GM19324 (cell line): ENCODE results near the gene PTH2.

Experiments used
- ATAC-seq: cut with Tn5 transposase; IDR thresholded peaks from one replicate; pipeline ENCODE4 v1.9.1; 2021; ENCODE audit warnings: mild to moderate bottlenecking, moderate library complexity; ENCODE audit not compliant: unreplicated experiment, low FRiP score

Gene PTH2

GRCh38 chr19:49432141-49433073, 9.2 kb upstream of the PTH2 start:
- ATAC-seq, result no peak

GRCh38 chr19:49431330-49431749, 8.1 kb upstream of the PTH2 start:
- no peak for ATAC-seq

GRCh38 chr19:49430678-49431329, 7.6 kb upstream of the PTH2 start:
- no peak for ATAC-seq

GRCh38 chr19:49430172-49430677, 7.0 kb upstream of the PTH2 start:
- ATAC-seq, result no peak

GRCh38 chr19:49428547-49429451, 5.6 kb upstream of the PTH2 start:
- ATAC-seq, result no peak

- no peak for ATAC-seq
Observed at GRCh38 chr19:49427855-49428546, 4.8 kb upstream of the PTH2 start.

GRCh38 chr19:49427339-49427738, 4.1 kb upstream of the PTH2 start:
- ATAC-seq, result no peak

GRCh38 chr19:49425922-49426592, 2.8 kb upstream of the PTH2 start:
- no peak for ATAC-seq

- no peak for ATAC-seq
Observed at GRCh38 chr19:49425178-49425577, 1.9 kb upstream of the PTH2 start, which contains the start of gene GFY. GFY (plus strand) TSS chr19:49425388; CDS start chr19:49426431, 1,043 bp downstream.

GRCh38 chr19:49423985-49424303, 703 bp upstream of the PTH2 start:
- no peak for ATAC-seq

GRCh38 chr19:49422407-49423070, 702 bp downstream of the PTH2 start:
- ATAC-seq, result no peak

- no peak for ATAC-seq
Observed at GRCh38 chr19:49421878-49422202, 1.4 kb downstream of the PTH2 start.

GRCh38 chr19:49421039-49421877, 2.0 kb downstream of the PTH2 start:
- no peak for ATAC-seq

GRCh38 chr19:49420227-49420626, 3.0 kb downstream of the PTH2 start:
- ATAC-seq, result no peak

GRCh38 chr19:49419173-49419572, 4.1 kb downstream of the PTH2 start:
- ATAC-seq, result no peak

GRCh38 chr19:49418511-49418910, 4.7 kb downstream of the PTH2 start:
- no peak for ATAC-seq

GRCh38 chr19:49417088-49417487, 6.2 kb downstream of the PTH2 start:
- ATAC-seq, result no peak

- no peak for ATAC-seq
Observed at GRCh38 chr19:49415810-49416200, 7.4 kb downstream of the PTH2 start.
